Thoracic aorta (tissue), 2 donors: ENCODE measurements around the gene DPCD. TPM values are rescaled to one million over a fixed set of nuclear protein-coding genes. Genes with fewer than 3 reads are reported as not detected.
A peak's percentile ranks its signal among the peaks of the same experiment; 100 is the strongest.

Experiments
- ATAC-seq: fragments of 150-250 bp; one replicate; pipeline ENCODE4 v1.8.0; 2017; ENCODE audit warnings: low read depth; ENCODE audit not compliant: insufficient number of reproducible peaks, low FRiP score
- DNase-seq: peaks from one replicate; pipeline ENCODE4 v3.0.0-alpha.2; 2020; ENCODE audit warnings: low spot score
- H3K27ac ChIP-seq, 2 donors: fragments of 200-600 bp; sonication (generic); 1 replicate in 1 of 2; 2 replicates in 1 of 2; pipeline ENCODE4 v1.5.1; 2016; ENCODE audit warnings: mild to moderate bottlenecking in 2 of 2, moderate library complexity in 2 of 2
- H3K27me3 ChIP-seq: fragments of 200-600 bp; sonication (generic); replicated peaks from 2 replicates; pipeline ENCODE4 v1.6.0; 2016; ENCODE audit warnings: mild to moderate bottlenecking; ENCODE audit not compliant: insufficient read depth
- H3K36me3 ChIP-seq: fragments of 200-600 bp; sonication (generic); one replicate; pipeline ENCODE4 v1.5.1; 2016
- H3K4me1 ChIP-seq, 2 donors: fragments of 200-600 bp; sonication (generic); 1 replicate in 1 of 2; 2 replicates in 1 of 2; pipeline versions ENCODE4 v1.5.1 to v1.6.0; 2016; ENCODE audit warnings: low read depth in 2 of 2, mild to moderate bottlenecking in 1 of 2; ENCODE audit not compliant: control insufficient read depth in 1 of 2
- H3K4me3 ChIP-seq: fragments of 200-600 bp; sonication (generic); 2 replicates; pipeline ENCODE4 v1.5.1; 2016; ENCODE audit warnings: mild to moderate bottlenecking
- H3K9me3 ChIP-seq: fragments of 200-600 bp; sonication (generic); 2 replicates; pipeline ENCODE4 v1.5.1; 2016
- CTCF ChIP-seq: fragments of 200-600 bp; sonication (generic); IDR thresholded peaks from one replicate; pipeline ENCODE4 v1.5.1; 2019; ENCODE audit warnings: antibody characterized with exemption
- total RNA-seq, 2 donors: library from RNA; depleted of rRNA; stranded (reverse); fragments of >200 nt; gene quantifications; one replicate each; pipeline versions ENCODE4 v1.1.0 to v1.2.3, GENCODE V29; 2016

Gene DPCD
- 10 to 100 TPM; 12.6 to 22.9 TPM for total RNA-seq

GRCh38 chr10:101587725-101588653 is at the start of gene DPCD, which contains the start of gene POLL:
TSS of gene DPCD (plus strand) at chr10:101588321. CDS start at chr10:101588337, 16 bp downstream.
TSS of gene POLL (minus strand) at chr10:101588257. CDS start at chr10:101587360, 897 bp downstream.
- DNase-seq: peak; percentile 94
- Histone ChIP-seq H3K27me3 (no peaks in the 10 kb centered on the region), H3K27ac (peak within 1 kb of the TSS; percentile 30 to 41), H3K9me3 (no peaks in the 10 kb centered on the region), H3K36me3 (peaks cover 9% of the 10 kb centered on the region), H3K4me3 (peak within 1 kb of the TSS; percentile 96), H3K4me1 (peaks cover 13 to 19% of the 10 kb centered on the region in 2 donors)
- peak; percentile 92 for ATAC-seq
- TF ChIP-seq CTCF: no peak

- Histone ChIP-seq H3K27ac (no peak overlapping the region), H3K4me1 (no peaks in the 10 kb centered on the region), H3K27me3 (no peaks in the 10 kb centered on the region), H3K4me3 (no peak overlapping the region), H3K36me3 (peaks cover 19% of the 10 kb centered on the region), H3K9me3 (no peaks in the 10 kb centered on the region)
- TF ChIP-seq CTCF: no peak
- no peak for DNase-seq
- no peak for ATAC-seq
Measured at GRCh38 chr10:101538446-101538845, 49.7 kb upstream of the DPCD start.

- Histone ChIP-seq H3K4me3 (no peak overlapping the region), H3K9me3 (no peaks in the 10 kb centered on the region), H3K27ac (no peak overlapping the region), H3K27me3 (no peaks in the 10 kb centered on the region), H3K36me3 (no peaks in the 10 kb centered on the region), H3K4me1 (peaks cover 0 to 9% of the 10 kb centered on the region in 2 donors)
- DNase-seq: no peak
- ATAC-seq: no peak
- TF ChIP-seq CTCF: no peak
Measured at GRCh38 chr10:101545898-101546297, 42.2 kb upstream of the DPCD start.

- Histone ChIP-seq H3K27me3 (no peaks in the 10 kb centered on the region), H3K27ac (no peak overlapping the region), H3K4me1 (peaks cover 0 to 9% of the 10 kb centered on the region in 2 donors), H3K36me3 (peaks cover 18% of the 10 kb centered on the region), H3K4me3 (no peak overlapping the region), H3K9me3 (no peaks in the 10 kb centered on the region)
- no peak for ATAC-seq
- no peak for DNase-seq
- TF ChIP-seq CTCF: no peak
Measured at GRCh38 chr10:101550965-101551364, 37.2 kb upstream of the DPCD start.

GRCh38 chr10:101552442-101552841 is 35.7 kb upstream of the DPCD start:
- no peak for ATAC-seq
- no peak overlapping the region for H3K4me3 ChIP-seq
- no peaks in the 10 kb centered on the region for H3K9me3 ChIP-seq
- no peak overlapping the region for H3K27ac ChIP-seq
- no peaks in the 10 kb centered on the region for H3K27me3 ChIP-seq
- peaks cover 18% of the 10 kb centered on the region for H3K36me3 ChIP-seq
- H3K4me1 ChIP-seq: peaks cover 0 to 9% of the 10 kb centered on the region in 2 donors
- no peak for DNase-seq
- TF ChIP-seq CTCF: no peak
